ENCODE measurements around the gene IL17RD. TPM values are rescaled to one million over a fixed set of nuclear protein-coding genes. Genes with fewer than 3 reads are reported as not detected.
A peak's percentile ranks its signal among the peaks of the same experiment; 100 is the strongest.

IL17RD gene
- total RNA-seq (ENCODE audit: low replicate concordance) = 9.5 and 13.6 TPM in 2 replicates

DNA sequence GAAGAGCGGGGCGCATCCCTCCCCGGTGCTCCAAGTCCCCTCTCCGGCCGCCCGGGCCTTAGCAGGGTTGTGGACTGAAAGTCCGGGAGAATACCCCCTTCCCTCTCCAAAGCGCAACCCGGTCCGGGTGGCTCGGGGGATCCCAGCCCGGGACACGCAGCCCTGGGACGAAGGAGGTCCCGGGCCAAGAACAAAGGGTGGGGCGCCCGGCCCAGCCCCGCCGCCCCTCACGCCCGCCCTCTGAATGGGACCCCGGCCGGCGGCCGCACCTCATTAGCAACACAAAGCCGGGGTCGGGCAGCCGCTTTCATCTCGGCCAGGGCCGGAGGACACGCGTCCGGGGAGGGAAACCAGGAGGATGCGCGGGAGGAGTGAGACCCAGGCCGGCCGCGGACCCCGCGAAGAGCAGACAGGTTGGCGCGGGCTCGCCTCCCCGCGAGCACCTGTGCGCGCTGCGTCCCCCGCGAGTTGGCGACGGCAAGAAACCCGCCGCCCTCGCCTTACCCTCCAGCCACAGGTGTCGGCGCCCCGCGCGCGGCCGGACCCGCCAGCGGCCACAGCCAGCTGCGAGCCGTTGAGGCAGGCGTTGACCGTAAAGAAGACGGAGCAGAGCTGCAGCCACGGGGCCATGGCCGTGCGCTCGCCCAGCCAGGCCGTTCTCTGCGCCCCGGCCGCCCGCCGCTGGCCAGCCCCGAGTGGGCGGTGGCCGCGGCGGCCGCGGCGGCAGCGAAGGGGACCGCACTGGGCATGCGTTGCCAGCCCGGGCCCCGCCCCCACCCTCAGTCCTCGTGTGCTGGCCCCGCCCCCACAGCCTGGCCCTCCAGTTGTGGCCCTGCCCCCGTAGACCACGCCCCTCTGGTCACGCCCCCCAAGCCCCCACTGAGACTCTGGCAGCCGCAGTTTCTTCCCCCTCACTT lies at the start of gene IL17RD:
Gene IL17RD, minus strand, starts transcription at position 697 of the 917 bp plus-strand sequence. Its CDS starts 67 bp downstream, at position 630.
- peak; percentile 75 for DNase-seq (ENCODE audit: low read depth)
- H3K4me3 ChIP-seq (ENCODE audit: low read depth, low read length) = peak within 1 kb of the TSS; percentile 82
- TF ChIP-seq, protein P1, sequence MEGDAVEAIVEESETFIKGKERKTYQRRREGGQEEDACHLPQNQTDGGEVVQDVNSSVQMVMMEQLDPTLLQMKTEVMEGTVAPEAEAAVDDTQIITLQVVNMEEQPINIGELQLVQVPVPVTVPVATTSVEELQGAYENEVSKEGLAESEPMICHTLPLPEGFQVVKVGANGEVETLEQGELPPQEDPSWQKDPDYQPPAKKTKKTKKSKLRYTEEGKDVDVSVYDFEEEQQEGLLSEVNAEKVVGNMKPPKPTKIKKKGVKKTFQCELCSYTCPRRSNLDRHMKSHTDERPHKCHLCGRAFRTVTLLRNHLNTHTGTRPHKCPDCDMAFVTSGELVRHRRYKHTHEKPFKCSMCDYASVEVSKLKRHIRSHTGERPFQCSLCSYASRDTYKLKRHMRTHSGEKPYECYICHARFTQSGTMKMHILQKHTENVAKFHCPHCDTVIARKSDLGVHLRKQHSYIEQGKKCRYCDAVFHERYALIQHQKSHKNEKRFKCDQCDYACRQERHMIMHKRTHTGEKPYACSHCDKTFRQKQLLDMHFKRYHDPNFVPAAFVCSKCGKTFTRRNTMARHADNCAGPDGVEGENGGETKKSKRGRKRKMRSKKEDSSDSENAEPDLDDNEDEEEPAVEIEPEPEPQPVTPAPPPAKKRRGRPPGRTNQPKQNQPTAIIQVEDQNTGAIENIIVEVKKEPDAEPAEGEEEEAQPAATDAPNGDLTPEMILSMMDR (IDR thresholded peaks at IDR 0.05; ENCODE audit: insufficient read depth, low read length) = no peak

DNA sequence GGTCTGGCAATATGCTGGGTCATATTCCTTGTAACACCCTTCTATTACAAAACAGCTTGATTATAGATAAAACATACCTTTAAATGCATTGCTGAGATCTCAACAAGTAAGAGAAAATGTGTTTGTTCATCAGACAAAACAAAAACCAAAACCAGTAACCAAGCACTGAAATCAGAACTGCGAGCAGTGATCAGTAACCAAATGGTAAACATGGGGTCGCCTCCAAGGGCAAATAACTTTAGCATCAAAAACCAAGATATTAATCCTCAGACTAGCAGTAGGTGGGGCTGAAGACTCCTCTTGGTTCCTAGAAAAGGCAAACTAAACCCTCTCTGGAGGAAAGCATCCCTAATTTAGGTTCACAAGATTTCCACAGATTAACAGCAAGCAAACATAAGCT lies 41.3 kb upstream of the IL17RD start:
- no peak overlapping the region for H3K4me3 ChIP-seq (ENCODE audit: low read depth, low read length)
- TF ChIP-seq, protein P1 (IDR thresholded peaks at IDR 0.05; ENCODE audit: insufficient read depth, low read length) = no peak
- DNase-seq (ENCODE audit: low read depth) = no peak

DNA sequence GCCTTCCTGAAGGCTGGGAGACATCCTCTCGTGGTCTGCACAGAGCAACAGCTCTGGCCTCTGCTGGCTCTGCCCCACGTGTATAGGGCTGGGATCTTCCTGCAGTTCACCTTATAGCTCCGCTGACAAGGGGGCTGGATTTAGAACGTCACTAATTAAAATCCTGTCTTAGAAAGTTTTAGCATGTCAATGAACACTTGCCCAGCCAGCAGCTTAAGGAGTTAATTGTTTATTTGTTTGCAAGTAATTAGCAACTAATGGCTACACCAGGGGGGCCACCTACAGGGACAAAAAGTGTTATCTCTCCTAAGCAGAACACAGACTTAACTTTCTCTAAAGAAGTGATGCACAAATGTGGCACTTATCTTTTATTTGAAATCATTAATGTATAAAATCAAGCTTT lies 34.7 kb upstream of the IL17RD start, which contains the start of gene HESX1:
Gene HESX1, minus strand, starts transcription at position 84 of the 403 bp plus-strand sequence. Its CDS starts 60 bp downstream, at position 24.
- TF ChIP-seq, protein P1 (IDR thresholded peaks at IDR 0.05; ENCODE audit: insufficient read depth, low read length) = no peak

DNA sequence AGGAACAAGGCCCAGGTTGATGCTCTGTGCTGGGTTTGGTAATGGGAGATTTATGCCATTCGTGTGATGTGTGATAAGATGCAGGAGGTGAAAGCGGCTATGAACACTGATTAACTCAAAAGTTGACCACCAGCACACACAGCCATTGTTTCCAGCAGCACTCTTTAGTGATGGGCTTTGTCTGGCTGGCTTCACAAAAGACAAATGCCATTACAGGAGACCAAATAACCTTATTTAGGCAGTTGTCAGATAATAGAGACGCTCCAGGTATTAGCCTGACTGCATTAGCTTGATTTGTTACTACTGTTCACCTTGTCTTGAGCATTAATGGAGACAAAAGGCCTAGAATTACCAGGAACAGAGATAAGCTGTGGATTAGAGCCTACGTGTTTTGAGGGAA lies 29.5 kb upstream of the IL17RD start:
- TF ChIP-seq, protein P1 (IDR thresholded peaks at IDR 0.05; ENCODE audit: insufficient read depth, low read length) = no peak
- H3K4me3 ChIP-seq (ENCODE audit: low read depth, low read length) = no peak overlapping the region

More for the DNA sequence above, 34.7 kb upstream of the IL17RD start, which contains the start of gene HESX1:
- no peak within 1 kb of the TSS for H3K4me3 ChIP-seq (ENCODE audit: low read depth, low read length)
- no peak for DNase-seq (ENCODE audit: low read depth)

DNA sequence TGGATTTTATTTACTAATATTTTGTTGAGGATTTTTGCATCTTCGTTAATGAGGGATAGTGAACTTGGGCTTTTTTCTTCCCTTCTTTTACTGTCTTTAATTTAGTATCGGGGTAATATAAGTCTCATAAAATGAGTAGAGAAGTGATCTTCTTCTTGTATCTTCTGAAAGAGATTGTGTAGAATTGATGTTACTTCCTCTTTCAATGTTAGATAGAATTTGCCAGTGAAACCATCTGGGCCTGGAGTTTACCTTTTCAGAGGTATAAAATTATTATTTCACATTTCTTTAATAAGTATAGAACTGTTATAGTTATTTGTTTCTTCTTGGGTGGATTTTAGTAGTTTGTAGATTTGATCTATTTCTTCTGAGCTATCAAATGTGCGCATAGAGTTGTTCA lies 26.9 kb upstream of the IL17RD start:
- DNase-seq (ENCODE audit: low read depth) = no peak
- H3K4me3 ChIP-seq (ENCODE audit: low read depth, low read length) = no peak overlapping the region
- TF ChIP-seq, protein P1 (IDR thresholded peaks at IDR 0.05; ENCODE audit: insufficient read depth, low read length) = no peak

More for the DNA sequence above, 29.5 kb upstream of the IL17RD start:
- no peak for DNase-seq (ENCODE audit: low read depth)

DNA sequence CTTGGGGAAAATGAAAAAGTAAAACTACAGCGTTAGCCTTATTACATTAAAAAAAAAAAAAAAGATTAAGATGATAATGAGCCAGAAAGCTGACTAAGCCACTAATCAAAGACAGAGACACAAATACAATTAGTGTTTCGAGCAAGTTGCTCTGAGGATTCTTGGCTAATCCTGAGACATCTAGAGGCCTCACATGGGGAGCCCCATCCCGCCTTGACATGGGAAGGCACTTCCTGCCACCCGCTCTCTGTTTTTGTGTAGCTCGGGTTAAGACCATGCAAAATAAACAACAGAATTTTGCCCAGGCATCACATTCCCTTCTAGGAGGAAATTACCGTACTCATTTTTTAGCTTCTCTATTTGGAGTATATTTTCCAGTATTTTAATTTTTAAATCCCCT lies 19.4 kb upstream of the IL17RD start:
- TF ChIP-seq, protein P1 (IDR thresholded peaks at IDR 0.05; ENCODE audit: insufficient read depth, low read length) = no peak
- no peak overlapping the region for H3K4me3 ChIP-seq (ENCODE audit: low read depth, low read length)
- no peak for DNase-seq (ENCODE audit: low read depth)

All from fibroblast of the aortic adventitia (primary cell).